Limb (tissue), 2 donors: ENCODE measurements around the gene TAF1L.
"Not testable (repeated sequence)": the region's sequence is repeated elsewhere in the genome, so short reads cannot be mapped to it uniquely, and the experiment has no call there.

Experiments
- DNase-seq, 2 donors: peaks; one replicate each; pipeline ENCODE4 v3.0.0-alpha.2; 2016; ENCODE audit errors: extremely low spot score in 2 of 2

Gene TAF1L, protein sequence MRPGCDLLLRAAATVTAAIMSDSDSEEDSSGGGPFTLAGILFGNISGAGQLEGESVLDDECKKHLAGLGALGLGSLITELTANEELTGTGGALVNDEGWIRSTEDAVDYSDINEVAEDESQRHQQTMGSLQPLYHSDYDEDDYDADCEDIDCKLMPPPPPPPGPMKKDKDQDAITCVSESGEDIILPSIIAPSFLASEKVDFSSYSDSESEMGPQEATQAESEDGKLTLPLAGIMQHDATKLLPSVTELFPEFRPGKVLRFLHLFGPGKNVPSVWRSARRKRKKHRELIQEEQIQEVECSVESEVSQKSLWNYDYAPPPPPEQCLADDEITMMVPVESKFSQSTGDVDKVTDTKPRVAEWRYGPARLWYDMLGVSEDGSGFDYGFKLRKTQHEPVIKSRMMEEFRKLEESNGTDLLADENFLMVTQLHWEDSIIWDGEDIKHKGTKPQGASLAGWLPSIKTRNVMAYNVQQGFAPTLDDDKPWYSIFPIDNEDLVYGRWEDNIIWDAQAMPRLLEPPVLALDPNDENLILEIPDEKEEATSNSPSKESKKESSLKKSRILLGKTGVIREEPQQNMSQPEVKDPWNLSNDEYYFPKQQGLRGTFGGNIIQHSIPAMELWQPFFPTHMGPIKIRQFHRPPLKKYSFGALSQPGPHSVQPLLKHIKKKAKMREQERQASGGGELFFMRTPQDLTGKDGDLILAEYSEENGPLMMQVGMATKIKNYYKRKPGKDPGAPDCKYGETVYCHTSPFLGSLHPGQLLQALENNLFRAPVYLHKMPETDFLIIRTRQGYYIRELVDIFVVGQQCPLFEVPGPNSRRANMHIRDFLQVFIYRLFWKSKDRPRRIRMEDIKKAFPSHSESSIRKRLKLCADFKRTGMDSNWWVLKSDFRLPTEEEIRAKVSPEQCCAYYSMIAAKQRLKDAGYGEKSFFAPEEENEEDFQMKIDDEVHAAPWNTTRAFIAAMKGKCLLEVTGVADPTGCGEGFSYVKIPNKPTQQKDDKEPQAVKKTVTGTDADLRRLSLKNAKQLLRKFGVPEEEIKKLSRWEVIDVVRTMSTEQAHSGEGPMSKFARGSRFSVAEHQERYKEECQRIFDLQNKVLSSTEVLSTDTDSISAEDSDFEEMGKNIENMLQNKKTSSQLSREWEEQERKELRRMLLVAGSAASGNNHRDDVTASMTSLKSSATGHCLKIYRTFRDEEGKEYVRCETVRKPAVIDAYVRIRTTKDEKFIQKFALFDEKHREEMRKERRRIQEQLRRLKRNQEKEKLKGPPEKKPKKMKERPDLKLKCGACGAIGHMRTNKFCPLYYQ (N-terminal part only)

GRCh38 chr9:32635362-32635761 is at the start of gene TAF1L:
Gene TAF1L, minus strand, starts transcription at chr9:32635669. Its CDS starts 90 bp downstream, at chr9:32635579.
- DNase-seq: no peak

DNA sequence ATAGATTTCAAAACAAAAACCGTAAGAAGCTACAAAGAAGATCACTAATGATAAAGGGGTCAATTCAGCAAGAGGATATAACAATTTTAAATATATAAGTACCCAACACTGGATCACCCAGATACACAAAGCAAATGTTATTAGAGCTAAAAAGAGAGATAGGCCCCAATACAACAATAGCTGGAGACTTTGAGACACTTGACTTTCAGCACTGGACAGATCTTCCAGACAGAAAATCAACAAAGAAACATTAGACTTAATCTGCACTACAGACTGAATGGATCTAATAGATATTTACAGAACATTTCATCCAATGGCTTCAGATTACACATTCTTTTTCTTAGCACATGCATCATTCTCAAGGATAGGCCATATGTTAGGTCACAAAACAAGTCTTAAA is 46.3 kb upstream of the TAF1L start:
- no peak for DNase-seq

GRCh38 chr9:32677931-32678330 is 42.5 kb upstream of the TAF1L start:
- no peak for DNase-seq

- no peak for DNase-seq
These were observed 37.0 kb upstream of the TAF1L start for GRCh38 chr9:32672469-32672868.

GRCh38 chr9:32671333-32671732 is 35.9 kb upstream of the TAF1L start:
- no peak for DNase-seq

DNA sequence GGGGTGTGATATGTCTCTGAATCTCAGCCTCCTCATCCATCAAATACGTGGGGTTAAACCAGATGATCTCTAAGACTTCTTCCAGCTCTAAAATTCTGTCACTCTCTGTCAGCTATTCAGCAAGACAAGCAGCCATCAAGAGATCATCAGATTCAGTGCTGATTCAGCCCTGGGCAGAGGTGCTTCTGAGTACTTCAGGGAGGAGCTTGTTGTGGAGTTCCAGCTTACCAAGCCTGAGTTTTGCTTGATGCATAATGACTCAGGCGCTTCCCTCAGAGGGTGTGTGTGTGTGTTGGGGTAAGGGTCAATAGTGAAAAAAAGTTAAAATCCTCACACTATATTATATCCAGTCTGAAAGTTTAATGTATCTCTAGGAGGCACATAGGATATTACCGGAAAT is 29.6 kb upstream of the TAF1L start:
- DNase-seq: no peak

DNA sequence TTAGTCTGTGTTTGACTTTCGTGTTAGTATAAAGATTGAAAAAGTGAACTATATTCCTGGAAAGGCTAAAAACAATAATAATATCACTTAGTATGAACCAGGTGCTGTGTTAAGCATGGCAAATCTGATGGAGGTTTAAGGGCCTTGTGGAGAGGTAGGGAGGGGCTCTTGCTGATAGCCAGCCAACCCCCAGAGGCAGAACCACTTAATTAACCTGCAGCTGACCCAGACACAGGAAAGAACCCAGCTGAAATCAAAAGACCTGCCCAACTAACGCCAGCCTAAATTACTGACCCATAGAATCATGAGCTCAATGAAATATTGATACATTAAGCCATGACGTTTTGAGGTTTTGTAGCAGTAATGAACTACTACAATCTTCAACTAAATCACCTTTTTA is 28.3 kb upstream of the TAF1L start:
- no peak for DNase-seq

GRCh38 chr9:32647671-32648070 is 12.2 kb upstream of the TAF1L start:
- DNase-seq: peak in 1 of 2 donors; percentile 5

DNA sequence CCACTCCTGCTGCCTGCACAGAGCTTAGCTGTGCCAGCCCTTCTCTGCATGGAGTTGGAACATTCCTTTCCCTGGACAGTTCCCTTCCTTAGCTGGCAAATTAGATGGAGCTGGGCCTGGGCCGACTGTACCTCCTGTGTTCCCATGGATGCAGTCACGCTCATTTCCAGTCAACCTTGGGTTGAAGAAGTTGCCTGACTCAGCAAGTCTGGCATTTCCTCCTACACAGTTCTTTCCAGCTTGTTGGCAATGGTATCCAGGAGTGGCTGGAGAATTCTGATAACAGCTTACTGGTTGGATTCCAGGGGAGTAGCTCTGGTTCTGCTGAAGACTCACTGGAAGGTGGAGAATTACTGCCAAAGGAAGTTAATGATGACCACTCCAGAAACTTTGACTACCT is 9.2 kb upstream of the TAF1L start:
- DNase-seq: no peak

DNA sequence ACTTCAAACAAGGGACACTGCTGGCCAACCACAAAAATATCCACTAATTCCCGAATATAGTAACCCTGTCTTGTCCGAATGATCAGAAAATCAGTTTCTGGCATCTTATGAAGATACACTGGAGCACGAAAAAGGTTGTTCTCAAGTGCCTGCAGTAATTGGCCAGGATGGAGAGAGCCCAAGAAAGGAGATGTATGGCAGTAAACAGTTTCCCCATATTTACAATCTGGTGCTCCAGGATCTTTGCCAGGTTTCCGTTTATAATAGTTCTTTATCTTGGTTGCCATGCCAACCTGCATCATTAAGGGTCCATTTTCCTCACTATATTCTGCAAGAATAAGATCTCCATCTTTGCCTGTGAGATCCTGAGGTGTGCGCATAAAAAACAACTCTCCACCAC is 2.3 kb downstream of the TAF1L start:
- DNase-seq: not testable (repeated sequence)

GRCh38 chr9:32631991-32632390 is 3.5 kb downstream of the TAF1L start:
- no peak for DNase-seq

DNA sequence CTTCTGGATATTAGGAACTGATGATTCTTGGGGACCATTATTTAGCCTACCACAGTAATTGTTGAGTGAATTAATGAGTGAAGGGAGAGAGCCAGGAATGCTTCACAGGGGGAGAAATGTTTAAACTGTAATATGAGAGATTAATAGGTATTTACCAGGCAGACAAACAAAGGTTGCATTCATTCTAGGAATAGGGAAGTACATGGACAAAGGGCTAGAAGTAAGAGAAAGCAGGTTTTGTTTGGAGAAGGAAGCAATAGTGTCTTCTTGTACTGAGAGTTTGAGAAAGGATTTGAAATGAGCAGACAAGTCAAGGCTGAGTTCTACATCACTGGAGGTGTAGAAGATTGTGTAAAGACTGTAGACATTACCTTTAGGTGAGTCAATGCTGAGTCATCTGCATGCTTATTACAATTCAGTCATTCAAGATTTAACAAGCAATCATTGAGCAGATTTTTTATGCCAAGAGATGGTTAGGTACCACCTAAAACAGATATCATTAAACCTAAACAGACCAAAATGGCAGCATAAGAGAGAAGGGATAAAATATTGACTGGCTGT is 8.0 kb downstream of the TAF1L start:
- no peak for DNase-seq

DNA sequence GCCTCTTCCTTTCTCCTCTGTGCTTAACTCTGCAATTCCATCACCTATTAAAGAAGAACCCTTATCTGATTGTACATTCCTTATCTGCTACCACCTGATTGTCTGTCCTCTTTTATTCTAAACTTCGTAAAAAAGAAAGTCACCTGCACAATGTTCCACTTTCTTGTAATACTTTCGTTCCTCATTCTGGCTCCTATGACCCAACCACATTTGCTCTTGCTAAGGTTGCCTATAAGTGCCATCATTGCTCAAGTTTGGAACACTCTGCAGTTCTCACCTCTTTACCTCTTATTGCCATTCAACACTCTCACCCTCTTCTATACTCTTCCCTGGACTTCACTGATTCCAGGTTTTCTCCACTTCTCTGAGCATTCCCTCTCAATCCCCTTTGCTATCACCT is 10.1 kb downstream of the TAF1L start:
- DNase-seq: no peak

GRCh38 chr9:32622948-32623347 is 12.5 kb downstream of the TAF1L start:
- no peak for DNase-seq

GRCh38 chr9:32618261-32618660 is 17.2 kb downstream of the TAF1L start:
- no peak for DNase-seq

DNA sequence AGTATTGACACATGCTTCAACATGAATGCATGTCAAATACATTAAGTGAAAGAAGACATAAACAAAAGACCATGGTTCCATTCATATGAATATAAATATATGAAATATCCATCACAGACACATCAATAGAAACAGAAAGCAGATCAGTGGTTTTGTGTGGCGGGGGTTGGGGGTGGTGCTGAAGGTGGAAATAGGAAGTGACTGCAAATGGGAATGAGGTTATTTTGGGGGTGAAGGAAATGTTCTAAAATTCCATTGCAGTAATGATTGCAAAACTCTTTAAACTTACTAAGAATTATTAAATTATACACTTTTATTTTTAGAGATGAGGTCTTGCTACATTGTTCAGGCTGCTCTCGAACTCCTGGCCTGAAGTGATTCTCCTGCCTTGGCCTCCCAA is 28.7 kb downstream of the TAF1L start:
- DNase-seq: no peak

- DNase-seq: no peak
These were observed 31.3 kb downstream of the TAF1L start for GRCh38 chr9:32603914-32604852.

DNA sequence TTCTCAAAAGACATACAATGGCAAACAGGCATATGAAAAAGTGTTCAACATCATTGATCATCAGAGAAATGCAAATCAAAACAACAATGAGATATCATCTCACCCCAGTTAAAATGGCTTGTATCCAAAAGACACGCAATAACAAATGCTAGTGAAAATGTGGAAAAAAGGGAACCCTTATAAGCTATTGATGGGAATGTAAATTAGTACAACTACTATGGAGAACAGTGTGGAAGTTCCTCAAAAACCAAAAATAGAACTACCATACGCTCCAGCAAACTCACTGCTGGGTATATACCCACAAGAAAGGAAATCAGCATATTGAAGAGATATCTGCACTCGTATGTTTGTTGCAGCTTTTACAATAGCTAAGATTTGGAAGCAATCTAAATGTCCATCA is 36.4 kb downstream of the TAF1L start:
- not testable (repeated sequence) for DNase-seq

- no peak for DNase-seq
These were observed 38.5 kb downstream of the TAF1L start for GRCh38 chr9:32596936-32597335.
